ENCODE results near the gene UBE4B.

DNA sequence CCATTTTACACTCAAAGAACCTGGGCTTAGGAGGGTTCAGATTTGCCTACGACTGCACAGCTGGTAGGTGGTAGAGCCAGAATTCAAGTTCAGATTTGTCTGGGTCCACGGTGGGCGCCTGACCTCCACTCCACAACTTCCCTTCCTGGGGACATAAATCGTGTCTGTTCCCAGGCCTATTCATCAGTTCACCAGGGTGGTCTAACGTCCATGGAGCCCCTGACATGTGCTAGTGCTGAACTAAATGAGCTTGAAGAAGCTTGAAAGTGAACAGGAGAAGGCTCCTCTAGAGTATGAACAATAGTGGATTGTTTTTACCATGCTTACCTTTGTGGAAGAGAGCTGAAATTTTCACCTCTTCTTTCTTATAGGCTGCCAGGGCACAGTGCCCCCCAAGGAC is 145.1 kb downstream of the UBE4B start:
- TF ChIP-seq POLR2A (IDR thresholded peaks at IDR 0.05) (no peak), CTCF (IDR thresholded peaks at IDR 0.05) (no peak), EP300 (IDR thresholded peaks at IDR 0.05) (no peak)
